Measurements from ENCODE around the gene TTLL11.

TTLL11 gene

GRCh38 chr9:121886759-121887485 lies 206.2 kb downstream of the TTLL11 start:
- Histone ChIP-seq H3K9me3 (ENCODE audit: control insufficient read depth, insufficient read depth, low read length) (no peaks in the 10 kb centered on the region), H3K27me3 (ENCODE audit: control insufficient read depth, insufficient read depth, low read length) (no peaks in the 10 kb centered on the region), H3K9ac (ENCODE audit: low read depth, low read length) (no peak overlapping the region), H3K4me3 (ENCODE audit: low read depth, low read length) (no peak overlapping the region), H3K36me3 (ENCODE audit: control insufficient read depth, insufficient read depth, low read length) (no peaks in the 10 kb centered on the region), H3K4me1 (ENCODE audit: control insufficient read depth, insufficient read depth, low read length) (peaks cover 33% of the 10 kb centered on the region), H3K27ac (ENCODE audit: low read depth, low read length) (no peak overlapping the region)

GRCh38 chr9:121885345-121885901 lies 207.7 kb downstream of the TTLL11 start:
- H3K9me3 ChIP-seq (ENCODE audit: control insufficient read depth, insufficient read depth, low read length) = no peaks in the 10 kb centered on the region
- H3K4me1 ChIP-seq (ENCODE audit: control insufficient read depth, insufficient read depth, low read length) = peaks cover 24% of the 10 kb centered on the region
- H3K27me3 ChIP-seq (ENCODE audit: control insufficient read depth, insufficient read depth, low read length) = no peaks in the 10 kb centered on the region
- H3K4me3 ChIP-seq (ENCODE audit: low read depth, low read length) = no peak overlapping the region
- no peaks in the 10 kb centered on the region for H3K36me3 ChIP-seq (ENCODE audit: control insufficient read depth, insufficient read depth, low read length)
- H3K27ac ChIP-seq (ENCODE audit: low read depth, low read length) = no peak overlapping the region
- no peak overlapping the region for H3K9ac ChIP-seq (ENCODE audit: low read depth, low read length)

DNA sequence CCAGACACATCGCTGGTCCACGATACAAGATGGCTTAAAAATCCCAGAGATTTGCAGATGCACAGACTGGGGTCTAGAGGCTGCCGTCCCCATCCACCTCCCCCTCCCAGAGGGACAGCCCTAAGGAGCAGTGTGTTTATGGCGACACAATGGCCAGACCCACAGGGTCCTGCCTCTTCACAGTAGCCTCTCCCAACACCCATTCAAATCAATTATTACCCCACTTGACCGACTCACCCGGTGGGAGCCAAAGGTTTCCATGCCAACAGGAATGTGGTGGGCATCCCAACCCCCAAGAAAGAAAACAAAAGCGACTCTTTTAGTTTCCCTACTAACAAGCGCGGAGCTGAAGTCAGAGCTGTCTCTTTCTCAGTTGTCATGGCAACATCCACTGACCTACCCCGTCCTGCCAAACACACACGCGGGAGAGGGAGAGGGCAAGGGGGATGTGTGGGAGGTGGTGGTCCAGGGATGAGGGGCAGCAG lies 209.0 kb downstream of the TTLL11 start:
- no peak overlapping the region for H3K4me3 ChIP-seq (ENCODE audit: low read depth, low read length)
- H3K4me1 ChIP-seq (ENCODE audit: control insufficient read depth, insufficient read depth, low read length) = peaks cover 24% of the 10 kb centered on the region
- H3K27me3 ChIP-seq (ENCODE audit: control insufficient read depth, insufficient read depth, low read length) = no peaks in the 10 kb centered on the region
- H3K9me3 ChIP-seq (ENCODE audit: control insufficient read depth, insufficient read depth, low read length) = no peaks in the 10 kb centered on the region
- no peaks in the 10 kb centered on the region for H3K36me3 ChIP-seq (ENCODE audit: control insufficient read depth, insufficient read depth, low read length)
- H3K27ac ChIP-seq (ENCODE audit: low read depth, low read length) = peak overlapping the region; percentile 1
- H3K9ac ChIP-seq (ENCODE audit: low read depth, low read length) = no peak overlapping the region

GRCh38 chr9:121883281-121884056 lies 209.6 kb downstream of the TTLL11 start:
- Histone ChIP-seq H3K4me3 (ENCODE audit: low read depth, low read length) (no peak overlapping the region), H3K4me1 (ENCODE audit: control insufficient read depth, insufficient read depth, low read length) (peaks cover 23% of the 10 kb centered on the region), H3K9ac (ENCODE audit: low read depth, low read length) (no peak overlapping the region), H3K27ac (ENCODE audit: low read depth, low read length) (peak overlapping the region; percentile 1), H3K9me3 (ENCODE audit: control insufficient read depth, insufficient read depth, low read length) (no peaks in the 10 kb centered on the region), H3K27me3 (ENCODE audit: control insufficient read depth, insufficient read depth, low read length) (no peaks in the 10 kb centered on the region), H3K36me3 (ENCODE audit: control insufficient read depth, insufficient read depth, low read length) (no peaks in the 10 kb centered on the region)

DNA sequence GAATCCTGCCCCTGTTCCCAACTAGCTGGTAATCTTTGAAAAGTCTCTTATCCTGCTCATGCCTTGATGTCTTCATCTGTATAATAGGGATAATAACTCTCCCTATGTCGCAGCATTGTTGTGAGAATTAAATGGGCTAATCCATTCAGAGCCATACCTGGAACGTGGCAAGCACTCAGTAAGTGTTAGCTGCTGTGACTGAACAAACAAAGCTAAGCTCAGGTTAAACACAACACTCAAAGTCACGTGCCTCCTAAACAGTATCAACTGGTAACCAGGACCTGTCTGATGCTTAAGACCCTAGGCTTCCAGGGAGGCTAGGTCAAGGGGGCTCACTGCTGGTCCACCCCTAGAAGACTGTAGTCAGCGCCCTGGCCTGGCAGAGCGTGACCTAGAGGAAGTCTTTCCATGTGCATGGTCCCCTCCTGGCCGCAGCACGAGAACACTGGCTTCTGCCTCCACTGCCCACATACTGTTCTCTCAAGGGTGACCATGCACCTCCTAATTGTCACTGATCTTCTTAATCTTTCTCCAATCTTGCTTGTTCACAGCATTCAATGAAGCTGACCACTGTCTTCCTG lies 211.1 kb downstream of the TTLL11 start:
- no peaks in the 10 kb centered on the region for H3K36me3 ChIP-seq (ENCODE audit: control insufficient read depth, insufficient read depth, low read length)
- no peak overlapping the region for H3K4me3 ChIP-seq (ENCODE audit: low read depth, low read length)
- H3K4me1 ChIP-seq (ENCODE audit: control insufficient read depth, insufficient read depth, low read length) = peaks cover 12% of the 10 kb centered on the region
- no peak overlapping the region for H3K9ac ChIP-seq (ENCODE audit: low read depth, low read length)
- no peaks in the 10 kb centered on the region for H3K9me3 ChIP-seq (ENCODE audit: control insufficient read depth, insufficient read depth, low read length)
- H3K27me3 ChIP-seq (ENCODE audit: control insufficient read depth, insufficient read depth, low read length) = no peaks in the 10 kb centered on the region
- no peak overlapping the region for H3K27ac ChIP-seq (ENCODE audit: low read depth, low read length)

GRCh38 chr9:121880343-121880898 lies 212.7 kb downstream of the TTLL11 start:
- Histone ChIP-seq H3K9me3 (ENCODE audit: control insufficient read depth, insufficient read depth, low read length) (no peaks in the 10 kb centered on the region), H3K27me3 (ENCODE audit: control insufficient read depth, insufficient read depth, low read length) (no peaks in the 10 kb centered on the region), H3K27ac (ENCODE audit: low read depth, low read length) (no peak overlapping the region), H3K4me3 (ENCODE audit: low read depth, low read length) (no peak overlapping the region), H3K4me1 (ENCODE audit: control insufficient read depth, insufficient read depth, low read length) (peaks cover 12% of the 10 kb centered on the region), H3K36me3 (ENCODE audit: control insufficient read depth, insufficient read depth, low read length) (no peaks in the 10 kb centered on the region), H3K9ac (ENCODE audit: low read depth, low read length) (no peak overlapping the region)

GRCh38 chr9:121878271-121878822 lies 214.8 kb downstream of the TTLL11 start:
- H3K27ac ChIP-seq (ENCODE audit: low read depth, low read length) = no peak overlapping the region
- no peak overlapping the region for H3K4me3 ChIP-seq (ENCODE audit: low read depth, low read length)
- H3K9ac ChIP-seq (ENCODE audit: low read depth, low read length) = no peak overlapping the region
- H3K9me3 ChIP-seq (ENCODE audit: control insufficient read depth, insufficient read depth, low read length) = no peaks in the 10 kb centered on the region
- no peaks in the 10 kb centered on the region for H3K27me3 ChIP-seq (ENCODE audit: control insufficient read depth, insufficient read depth, low read length)
- no peaks in the 10 kb centered on the region for H3K36me3 ChIP-seq (ENCODE audit: control insufficient read depth, insufficient read depth, low read length)
- no peaks in the 10 kb centered on the region for H3K4me1 ChIP-seq (ENCODE audit: control insufficient read depth, insufficient read depth, low read length)

- no peaks in the 10 kb centered on the region for H3K36me3 ChIP-seq (ENCODE audit: control insufficient read depth, insufficient read depth, low read length)
- no peaks in the 10 kb centered on the region for H3K27me3 ChIP-seq (ENCODE audit: control insufficient read depth, insufficient read depth, low read length)
- H3K9me3 ChIP-seq (ENCODE audit: control insufficient read depth, insufficient read depth, low read length) = no peaks in the 10 kb centered on the region
- H3K9ac ChIP-seq (ENCODE audit: low read depth, low read length) = no peak overlapping the region
- no peaks in the 10 kb centered on the region for H3K4me1 ChIP-seq (ENCODE audit: control insufficient read depth, insufficient read depth, low read length)
- H3K27ac ChIP-seq (ENCODE audit: low read depth, low read length) = no peak overlapping the region
- H3K4me3 ChIP-seq (ENCODE audit: low read depth, low read length) = no peak overlapping the region
Observed at GRCh38 chr9:121876658-121877271, 216.3 kb downstream of the TTLL11 start.

DNA sequence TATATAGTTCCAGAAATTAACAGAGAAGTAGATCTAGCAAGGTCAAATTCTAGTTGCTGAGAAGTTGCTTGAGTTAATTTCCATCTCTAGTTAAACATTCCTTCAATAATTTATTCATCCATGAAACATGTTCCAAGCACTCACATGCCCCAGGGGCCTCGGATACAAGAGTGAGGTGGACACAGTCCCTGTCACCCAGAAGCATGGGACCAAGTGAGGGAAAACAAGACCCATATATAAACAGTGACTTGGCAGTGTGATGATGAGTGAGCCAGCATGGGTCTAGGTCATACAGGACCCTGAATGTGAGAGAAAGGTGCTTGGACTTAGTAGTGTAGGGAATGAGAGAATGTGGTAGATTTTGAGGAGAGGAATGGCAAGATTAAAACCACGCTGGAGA lies 216.9 kb downstream of the TTLL11 start:
- Histone ChIP-seq H3K9me3 (ENCODE audit: control insufficient read depth, insufficient read depth, low read length) (no peaks in the 10 kb centered on the region), H3K27me3 (ENCODE audit: control insufficient read depth, insufficient read depth, low read length) (no peaks in the 10 kb centered on the region), H3K36me3 (ENCODE audit: control insufficient read depth, insufficient read depth, low read length) (no peaks in the 10 kb centered on the region), H3K4me1 (ENCODE audit: control insufficient read depth, insufficient read depth, low read length) (no peaks in the 10 kb centered on the region), H3K27ac (ENCODE audit: low read depth, low read length) (no peak overlapping the region), H3K9ac (ENCODE audit: low read depth, low read length) (no peak overlapping the region), H3K4me3 (ENCODE audit: low read depth, low read length) (no peak overlapping the region)

DNA sequence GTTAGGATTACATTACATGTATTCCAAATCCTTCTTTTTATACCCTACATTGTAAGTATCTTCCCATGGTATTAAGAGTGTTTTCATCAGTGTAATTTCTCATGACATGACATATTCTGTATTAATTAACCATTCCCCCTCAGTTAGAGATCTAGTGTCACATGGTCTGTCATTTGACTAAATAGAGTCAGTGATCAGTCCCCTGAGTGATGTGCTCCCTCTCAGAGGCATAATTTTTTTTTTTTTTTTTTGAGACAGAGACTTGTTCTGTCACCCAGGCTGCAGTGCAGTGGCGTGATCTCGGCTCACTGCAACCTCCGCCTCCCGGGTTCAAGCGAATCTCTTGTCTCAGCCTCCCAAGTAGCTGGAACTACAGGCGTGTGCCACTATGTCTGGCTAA lies 218.6 kb downstream of the TTLL11 start:
- H3K4me3 ChIP-seq (ENCODE audit: low read depth, low read length) = no peak overlapping the region
- H3K9ac ChIP-seq (ENCODE audit: low read depth, low read length) = no peak overlapping the region
- no peaks in the 10 kb centered on the region for H3K36me3 ChIP-seq (ENCODE audit: control insufficient read depth, insufficient read depth, low read length)
- H3K27me3 ChIP-seq (ENCODE audit: control insufficient read depth, insufficient read depth, low read length) = no peaks in the 10 kb centered on the region
- no peak overlapping the region for H3K27ac ChIP-seq (ENCODE audit: low read depth, low read length)
- H3K4me1 ChIP-seq (ENCODE audit: control insufficient read depth, insufficient read depth, low read length) = no peaks in the 10 kb centered on the region
- H3K9me3 ChIP-seq (ENCODE audit: control insufficient read depth, insufficient read depth, low read length) = no peaks in the 10 kb centered on the region

All from HUES48 (cell line).